GM23338 (cell line): Measurements from ENCODE around the gene FAM170A. TPM values are rescaled to one million over a fixed set of nuclear protein-coding genes. Genes with fewer than 3 reads are reported as not detected.

Experiments
- ATAC-seq: fragments of 200-7000 bp; cut with Tn5 transposase; 3 replicates; pipeline ENCODE4 v1.9.1; 2020
- DNase-seq: peaks from one replicate; pipeline ENCODE4 v3.0.0-alpha.2; 2015; ENCODE audit warnings: low spot score
- H2AFZ ChIP-seq: fragments of 200-600 bp; sonication (generic); 2 replicates; pipeline ENCODE4 v1.8.0; 2016; ENCODE audit warnings: antibody characterized with exemption, mild to moderate bottlenecking, moderate library complexity
- H3F3A ChIP-seq: fragments of 200-600 bp; sonication (generic); replicated peaks from 2 replicates; pipeline ENCODE4 v1.8.0; 2017; ENCODE audit warnings: antibody characterized with exemption, mixed run types, low read depth
- H3K27ac ChIP-seq: fragments of 200-600 bp; sonication (generic); 2 replicates; pipeline ENCODE4 v1.6.1; 2016; ENCODE audit warnings: low read depth
- H3K27me3 ChIP-seq: fragments of 200-600 bp; sonication (generic); 2 replicates; pipeline ENCODE4 v1.8.0; 2016; ENCODE audit warnings: mild to moderate bottlenecking, mixed run types, moderate library complexity; ENCODE audit not compliant: insufficient read depth
- H3K36me3 ChIP-seq: fragments of 200-600 bp; sonication (generic); 2 replicates; pipeline ENCODE4 v1.8.0; 2016; ENCODE audit warnings: mild to moderate bottlenecking; ENCODE audit not compliant: insufficient read depth
- H3K4me1 ChIP-seq: fragments of 200-600 bp; sonication (generic); 2 replicates; pipeline ENCODE4 v1.8.0; 2016; ENCODE audit warnings: mild to moderate bottlenecking, moderate library complexity; ENCODE audit not compliant: insufficient read depth
- H3K4me2 ChIP-seq: fragments of 200-600 bp; sonication (generic); 2 replicates; pipeline ENCODE4 v1.7.1; 2017; ENCODE audit warnings: mixed run types
- H3K4me3 ChIP-seq: fragments of 200-600 bp; sonication (generic); 2 replicates; pipeline ENCODE4 v1.6.1; 2016; ENCODE audit warnings: mixed run types
- H3K79me2 ChIP-seq: fragments of 200-600 bp; sonication (generic); replicated peaks from 2 replicates; pipeline ENCODE4 v1.8.0; 2017; ENCODE audit warnings: mild to moderate bottlenecking; ENCODE audit not compliant: insufficient read depth
- H3K9me2 ChIP-seq: fragments of 200-600 bp; sonication (generic); 2 replicates; pipeline ENCODE4 v1.8.0; 2017; ENCODE audit not compliant: insufficient read depth
- H4K20me1 ChIP-seq: fragments of 200-600 bp; sonication (generic); replicated peaks from 2 replicates; pipeline ENCODE4 v1.8.0; 2017; ENCODE audit warnings: mild to moderate bottlenecking; ENCODE audit not compliant: insufficient read depth
- H3K27ac Mint-ChIP-seq: 2 replicates; pipeline ENCODE4 v1.8.0; 2020; ENCODE audit warnings: inconsistent platforms, mild to moderate bottlenecking, moderate library complexity, mixed read lengths
- H3K27me3 Mint-ChIP-seq: 3 replicates; pipeline ENCODE4 v1.8.0; 2022; ENCODE audit warnings: low read depth, mild to moderate bottlenecking, moderate library complexity, mixed read lengths, inconsistent platforms; ENCODE audit not compliant: insufficient read depth, poor library complexity
- H3K36me3 Mint-ChIP-seq: 3 replicates; pipeline ENCODE4 v1.8.0; 2021; ENCODE audit warnings: low read depth, mild to moderate bottlenecking, inconsistent platforms, moderate library complexity, mixed read lengths
- H3K4me1 Mint-ChIP-seq: 3 replicates; pipeline ENCODE4 v1.8.0; 2020; ENCODE audit warnings: mild to moderate bottlenecking, inconsistent platforms, mixed read lengths
- H3K4me3 Mint-ChIP-seq: 3 replicates; pipeline ENCODE4 v1.8.0; 2021; ENCODE audit warnings: moderate library complexity, mild to moderate bottlenecking, inconsistent platforms, mixed read lengths
- H3K9me3 Mint-ChIP-seq: 3 replicates; pipeline ENCODE4 v1.8.0; 2020; ENCODE audit warnings: moderate library complexity, mild to moderate bottlenecking, inconsistent platforms, mixed read lengths
- CREB1 ChIP-seq: fragments of 250-450 bp; sonication (Bioruptor Pico); IDR thresholded peaks from 2 replicates; pipeline ENCODE4 v1.5.0; 2020; ENCODE audit warnings: low read depth, mild to moderate bottlenecking, moderate library complexity
- CTCF ChIP-seq, 2 experiments: fragments of 200-600 bp in 1 of 2; sonication (generic) in 1 of 2; conservative IDR thresholded peaks; 2 replicates each; pipeline versions ENCODE4 v1.5.1 to v1.6.1; 2016 to 2017; ENCODE audit warnings: antibody characterized with exemption in 2 of 2, low read depth in 2 of 2, mild to moderate bottlenecking in 2 of 2, moderate library complexity in 1 of 2
- ETS1 ChIP-seq: IDR thresholded peaks from 2 replicates; pipeline ENCODE4 v1.6.1; 2016; ENCODE audit warnings: antibody characterized with exemption
- EZH2 ChIP-seq: fragments of 200-600 bp; sonication (generic); IDR thresholded peaks from one replicate; pipeline ENCODE4 v1.8.0; 2017; ENCODE audit warnings: antibody characterized with exemption, mild to moderate bottlenecking, low read depth; ENCODE audit not compliant: unreplicated experiment
- POLR2AphosphoS5 ChIP-seq: IDR thresholded peaks from 2 replicates; pipeline ENCODE4 v1.6.1; 2016; ENCODE audit warnings: antibody characterized with exemption, low read depth
- STAT1 ChIP-seq: IDR thresholded peaks from one replicate; pipeline ENCODE4 v1.6.1; 2016; ENCODE audit warnings: antibody characterized with exemption; ENCODE audit not compliant: unreplicated experiment
- ZNF114 ChIP-seq: fragments of 250-450 bp; sonication (Bioruptor Pico); IDR thresholded peaks from 2 replicates; pipeline ENCODE4 v1.5.0; 2020; ENCODE audit warnings: mild to moderate bottlenecking, moderate library complexity
- ZNF331 ChIP-seq: fragments of 250-450 bp; sonication (Bioruptor Pico); IDR thresholded peaks from 2 replicates; pipeline ENCODE4 v1.5.0; 2020; ENCODE audit warnings: low read depth, mild to moderate bottlenecking, moderate library complexity
- ZNF462 ChIP-seq: fragments of 250-450 bp; sonication (Bioruptor Pico); IDR thresholded peaks from 2 replicates; pipeline ENCODE4 v1.5.0; 2020; ENCODE audit warnings: mild to moderate bottlenecking, moderate library complexity
- polyA plus RNA-seq: library from polyadenylated mRNA; unstranded; fragments of >200 nt; fragmentation: Nextera tagmentation; extraction: Ambion mirVana; gene quantifications from 2 replicates; pipeline ENCODE4 v1.2.1, GENCODE V29; 2016
- total RNA-seq: library from RNA; depleted of rRNA; stranded (reverse); fragments of >200 nt; shearing (Covaris generic); gene quantifications from 2 replicates; pipeline ENCODE4 v1.2.3, GENCODE V29; 2014

The FAM170A gene
- total and polyA plus RNA-seq, 2 experiments from 2014 or later = not detected

- TF ChIP-seq ETS1 = no peak
Measured at GRCh38 chr5:119582987-119583386, 46.4 kb upstream of the FAM170A start (continued).

GRCh38 chr5:119583684-119584083 lies 45.7 kb upstream of the FAM170A start:
- no peaks in the 10 kb centered on the region for H3K27me3 Mint-ChIP-seq
- no peaks in the 10 kb centered on the region for H3K36me3 Mint-ChIP-seq
- no peaks in the 10 kb centered on the region for H3K79me2 ChIP-seq
- peaks cover 19% of the 10 kb centered on the region; the same call in 2 of the 3 replicates for H3K4me1 Mint-ChIP-seq
- H3K4me3 ChIP-seq = no peak overlapping the region
- H3K27me3 ChIP-seq = no peaks in the 10 kb centered on the region
- no peak overlapping the region for H3K27ac ChIP-seq
- H3K4me1 ChIP-seq = peaks cover 11% of the 10 kb centered on the region; the same call in 1 of the 2 replicates
- no peak overlapping the region for H3K27ac Mint-ChIP-seq
- no peak for TF ChIP-seq ZNF331
- no peaks in the 10 kb centered on the region for H3F3A ChIP-seq
- H4K20me1 ChIP-seq = no peaks in the 10 kb centered on the region
- DNase-seq (no peak), ATAC-seq (no peak)
- no peak overlapping the region for H2AFZ ChIP-seq
- H3K36me3 ChIP-seq = no peaks in the 10 kb centered on the region
- H3K4me3 Mint-ChIP-seq = no peak overlapping the region
- H3K9me2 ChIP-seq = peaks cover 4% of the 10 kb centered on the region
- peaks cover 2% of the 10 kb centered on the region; the same call in 1 of the 3 replicates for H3K9me3 Mint-ChIP-seq
- no peak overlapping the region for H3K4me2 ChIP-seq

- Histone ChIP-seq H3K27ac (no peak overlapping the region), H3K9me2 (no peaks in the 10 kb centered on the region; the same call in 1 of the 2 replicates), H3K4me3 (no peak overlapping the region), H2AFZ (no peak overlapping the region), H3K27me3 (no peaks in the 10 kb centered on the region), H3K79me2 (no peaks in the 10 kb centered on the region), H3F3A (no peaks in the 10 kb centered on the region), H3K36me3 (no peaks in the 10 kb centered on the region), H4K20me1 (no peaks in the 10 kb centered on the region), H3K4me1 (no peaks in the 10 kb centered on the region), H3K4me2 (no peak overlapping the region)
- H3K27me3 Mint-ChIP-seq = peaks cover 3% of the 10 kb centered on the region
- no peak overlapping the region for H3K4me3 Mint-ChIP-seq
- H3K27ac Mint-ChIP-seq = no peak overlapping the region
- H3K36me3 Mint-ChIP-seq = peaks cover 15% of the 10 kb centered on the region
- DNase-seq (no peak), ATAC-seq (no peak)
- peaks cover 23% of the 10 kb centered on the region for H3K9me3 Mint-ChIP-seq
- H3K4me1 Mint-ChIP-seq = no peaks in the 10 kb centered on the region
- TF ChIP-seq CTCF (conservative IDR thresholded peaks at IDR 0.05; ENCODE audit: low read depth in 2 of 2) (no peak), STAT1 (no peak), EZH2 (no peak), ZNF114 (CRISPR knock-in tag) (no peak), POLR2AphosphoS5 (no peak), ZNF331 (no peak), ZNF462 (CRISPR knock-in tag) (no peak), CREB1 (no peak)
Measured at GRCh38 chr5:119596046-119596445, 33.3 kb upstream of the FAM170A start.
